ENCODE measurements around the gene NLGN3.

Gene NLGN3

DNA sequence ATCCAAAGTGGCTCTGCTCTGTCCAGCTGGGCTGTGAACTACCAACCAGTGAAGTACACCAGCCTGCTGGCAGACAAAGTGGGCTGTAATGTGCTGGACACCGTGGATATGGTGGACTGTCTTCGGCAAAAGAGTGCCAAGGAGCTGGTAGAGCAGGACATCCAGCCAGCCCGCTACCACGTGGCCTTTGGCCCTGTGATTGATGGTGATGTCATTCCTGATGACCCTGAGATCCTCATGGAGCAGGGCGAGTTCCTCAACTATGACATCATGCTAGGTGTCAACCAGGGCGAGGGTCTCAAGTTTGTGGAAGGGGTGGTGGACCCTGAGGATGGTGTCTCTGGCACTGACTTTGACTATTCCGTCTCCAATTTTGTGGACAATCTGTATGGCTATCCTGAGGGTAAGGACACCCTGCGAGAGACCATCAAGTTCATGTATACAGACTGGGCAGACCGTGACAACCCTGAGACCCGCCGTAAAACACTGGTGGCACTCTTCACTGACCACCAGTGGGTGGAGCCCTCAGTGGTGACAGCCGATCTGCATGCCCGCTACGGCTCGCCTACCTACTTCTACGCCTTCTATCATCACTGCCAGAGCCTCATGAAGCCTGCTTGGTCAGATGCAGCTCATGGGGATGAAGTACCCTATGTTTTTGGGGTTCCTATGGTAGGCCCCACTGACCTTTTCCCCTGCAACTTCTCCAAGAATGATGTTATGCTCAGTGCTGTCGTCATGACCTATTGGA lies 22.6 kb downstream of the NLGN3 start:
- no peak overlapping the region for H3K27ac ChIP-seq (ENCODE audit: insufficient read depth in 1 of 2, low read depth in 1 of 2, low read length in 2 of 2, poor library complexity in 1 of 2, severe bottlenecking in 2 of 2)
- H3K4me1 ChIP-seq (ENCODE audit: control extremely low read depth in 1 of 4, control insufficient read depth in 4 of 4, insufficient read depth in 4 of 4, low read length in 3 of 4): peaks cover 0 to 24% (median 17%) of the 10 kb centered on the region in 4 experiments
- no peaks in the 10 kb centered on the region for H3K27me3 ChIP-seq (replicated peaks in 2 of 5; ENCODE audit: control insufficient read depth in 4 of 5, insufficient read depth in 5 of 5, low read length in 4 of 5)
- peaks cover 0 to 5% (median 0%) of the 10 kb centered on the region in 4 experiments for H3K36me3 ChIP-seq (ENCODE audit: control insufficient read depth in 4 of 4, insufficient read depth in 4 of 4, low read length in 3 of 4)
- WGBS (ENCODE audit: insufficient coverage): 88% methylated on average over 15 of the region's 17 CpGs
- POLR2A ChIA-PET: no interaction called here
- DNase-seq: no peak
- no peak overlapping the region for H3K4me3 ChIP-seq (ENCODE audit: control insufficient read depth in 1 of 7, extremely low read depth in 1 of 7, insufficient read depth in 4 of 7, low read depth in 2 of 7, low read length in 6 of 7)
- CTCF ChIA-PET: no interaction called here
- no peaks in the 10 kb centered on the region for H3K9me3 ChIP-seq (ENCODE audit: control extremely low read depth in 1 of 5, control insufficient read depth in 4 of 5, insufficient read depth in 2 of 5, low read depth in 1 of 5, low read length in 4 of 5)

DNA sequence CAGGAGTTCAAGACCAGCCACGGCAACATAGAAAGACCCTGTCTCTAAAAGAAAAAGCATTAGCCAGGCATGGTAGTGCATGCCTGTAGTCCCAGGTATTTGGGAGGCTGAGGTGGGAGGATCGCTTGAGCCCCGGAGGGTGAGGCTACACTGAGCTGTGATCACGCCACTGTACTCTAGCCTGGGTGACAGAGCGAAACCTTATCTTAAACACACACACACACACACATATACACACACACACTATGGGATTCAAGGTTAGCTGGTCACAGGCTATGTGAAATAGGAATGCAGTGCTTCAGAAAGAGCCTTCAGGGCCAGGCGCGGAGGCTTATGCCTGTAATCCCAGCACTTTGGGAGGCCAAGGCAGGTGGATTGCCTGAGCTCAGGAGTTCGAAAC lies 23.5 kb downstream of the NLGN3 start:
- WGBS (ENCODE audit: insufficient coverage): 100% methylated on average over 6 of the region's 8 CpGs
- no peak overlapping the region for H3K4me3 ChIP-seq (ENCODE audit: control insufficient read depth in 1 of 7, extremely low read depth in 1 of 7, insufficient read depth in 4 of 7, low read depth in 2 of 7, low read length in 6 of 7)
- no peak overlapping the region for H3K27ac ChIP-seq (ENCODE audit: insufficient read depth in 1 of 2, low read depth in 1 of 2, low read length in 2 of 2, poor library complexity in 1 of 2, severe bottlenecking in 2 of 2)
- no peak for DNase-seq
- H3K4me1 ChIP-seq (ENCODE audit: control extremely low read depth in 1 of 4, control insufficient read depth in 4 of 4, insufficient read depth in 4 of 4, low read length in 3 of 4): peaks cover 0 to 24% (median 19%) of the 10 kb centered on the region in 4 experiments
- POLR2A ChIA-PET: no interaction called here
- CTCF ChIA-PET: interaction anchor here (1.1 kb wide), 1 partner anchor 10 kb away, joined by 5 read pairs; no protein-coding TSS in a partner anchor
- H3K9me3 ChIP-seq (ENCODE audit: control extremely low read depth in 1 of 5, control insufficient read depth in 4 of 5, insufficient read depth in 2 of 5, low read depth in 1 of 5, low read length in 4 of 5): no peaks in the 10 kb centered on the region
- H3K36me3 ChIP-seq (ENCODE audit: control insufficient read depth in 4 of 4, insufficient read depth in 4 of 4, low read length in 3 of 4): peaks cover 0 to 5% (median 0%) of the 10 kb centered on the region in 4 experiments
- no peaks in the 10 kb centered on the region for H3K27me3 ChIP-seq (replicated peaks in 2 of 5; ENCODE audit: control insufficient read depth in 4 of 5, insufficient read depth in 5 of 5, low read length in 4 of 5)

DNA sequence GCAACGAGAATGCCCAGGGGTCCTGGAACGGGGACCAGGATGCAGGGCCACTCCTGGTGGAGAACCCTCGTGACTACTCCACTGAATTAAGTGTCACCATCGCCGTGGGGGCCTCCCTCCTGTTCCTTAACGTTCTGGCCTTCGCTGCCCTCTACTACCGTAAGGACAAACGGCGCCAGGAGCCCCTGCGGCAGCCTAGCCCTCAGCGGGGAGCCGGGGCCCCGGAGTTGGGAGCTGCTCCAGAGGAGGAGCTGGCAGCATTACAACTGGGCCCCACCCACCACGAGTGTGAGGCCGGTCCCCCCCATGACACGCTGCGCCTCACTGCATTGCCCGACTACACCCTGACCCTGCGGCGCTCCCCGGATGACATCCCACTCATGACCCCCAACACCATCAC lies 24.9 kb downstream of the NLGN3 start:
- Histone ChIP-seq H3K4me3 (ENCODE audit: control insufficient read depth in 1 of 7, extremely low read depth in 1 of 7, insufficient read depth in 4 of 7, low read depth in 2 of 7, low read length in 6 of 7) (no peak overlapping the region), H3K27ac (ENCODE audit: insufficient read depth in 1 of 2, low read depth in 1 of 2, low read length in 2 of 2, poor library complexity in 1 of 2, severe bottlenecking in 2 of 2) (no peak overlapping the region), H3K9me3 (ENCODE audit: control extremely low read depth in 1 of 5, control insufficient read depth in 4 of 5, insufficient read depth in 2 of 5, low read depth in 1 of 5, low read length in 4 of 5) (no peaks in the 10 kb centered on the region), H3K27me3 (replicated peaks in 2 of 5; ENCODE audit: control insufficient read depth in 4 of 5, insufficient read depth in 5 of 5, low read length in 4 of 5) (no peaks in the 10 kb centered on the region), H3K4me1 (ENCODE audit: control extremely low read depth in 1 of 4, control insufficient read depth in 4 of 4, insufficient read depth in 4 of 4, low read length in 3 of 4) (peaks cover 0 to 24% (median 19%) of the 10 kb centered on the region in 4 experiments), H3K36me3 (ENCODE audit: control insufficient read depth in 4 of 4, insufficient read depth in 4 of 4, low read length in 3 of 4) (peaks cover 0 to 5% (median 0%) of the 10 kb centered on the region in 4 experiments)
- no peak for DNase-seq
- POLR2A ChIA-PET: no interaction called here
- WGBS (ENCODE audit: insufficient coverage): 88% methylated on average over 22 of the region's 22 CpGs
- CTCF ChIA-PET: interaction anchor here (1.5 kb wide), 1 partner anchor 9 kb away, joined by 4 read pairs; no protein-coding TSS in a partner anchor

DNA sequence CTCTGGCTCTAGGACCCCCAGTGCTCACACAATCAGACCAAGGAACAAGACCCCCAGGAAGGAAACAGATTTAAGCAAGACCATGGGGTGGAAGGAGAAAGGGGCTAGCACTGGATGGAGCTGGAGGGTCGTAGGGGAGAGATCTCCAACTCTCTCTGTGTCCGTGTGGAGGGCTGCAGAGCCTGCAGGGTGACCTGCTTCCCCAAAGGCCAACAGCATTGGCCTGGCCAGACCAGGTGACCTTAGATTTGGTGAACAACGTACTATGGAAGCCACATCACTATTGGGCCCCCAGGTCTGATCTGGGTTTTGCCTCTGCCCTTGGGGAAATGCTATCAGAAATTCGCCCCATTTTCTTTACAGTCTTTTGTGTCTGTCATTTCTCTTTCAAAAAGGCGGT lies 26.0 kb downstream of the NLGN3 start:
- H3K9me3 ChIP-seq (ENCODE audit: control extremely low read depth in 1 of 5, control insufficient read depth in 4 of 5, insufficient read depth in 2 of 5, low read depth in 1 of 5, low read length in 4 of 5): no peaks in the 10 kb centered on the region
- POLR2A ChIA-PET: no interaction called here

DNA sequence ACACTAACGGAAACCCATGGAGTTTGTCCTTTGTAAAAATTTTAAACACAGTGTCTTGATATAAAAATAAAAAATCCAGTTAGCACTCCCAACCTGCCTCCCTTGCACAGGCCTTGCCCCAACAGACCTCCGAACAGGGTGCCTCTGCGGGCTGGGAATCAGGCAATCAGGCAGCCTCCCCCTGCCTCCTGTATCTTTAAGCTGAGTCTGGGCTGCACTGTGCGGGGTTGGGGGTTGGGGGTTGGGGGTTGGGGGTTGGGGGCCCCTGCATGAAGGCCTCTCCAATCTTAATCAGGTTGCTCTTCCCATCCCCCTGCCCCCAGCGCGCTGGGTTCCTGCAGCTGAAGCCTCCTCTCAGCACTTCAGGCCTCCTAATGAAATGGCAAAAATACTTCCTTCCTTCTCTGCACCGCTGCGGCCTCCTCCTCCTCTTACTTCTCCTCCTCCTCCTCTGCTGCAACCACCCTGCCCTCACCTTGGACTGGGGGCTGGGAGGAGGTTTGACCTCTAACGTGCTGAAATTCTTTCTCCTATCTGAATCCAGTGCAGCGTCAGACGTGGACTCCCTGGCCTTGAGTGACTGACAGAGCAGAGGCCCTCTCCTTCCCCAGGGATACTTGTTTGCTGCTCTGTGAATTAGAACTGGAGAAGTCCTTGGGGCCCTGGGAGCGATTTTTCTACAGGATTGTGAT lies 26.6 kb downstream of the NLGN3 start:
- WGBS (ENCODE audit: insufficient coverage): 38% methylated on average over 6 of the region's 12 CpGs
- H3K27ac ChIP-seq (ENCODE audit: insufficient read depth in 1 of 2, low read depth in 1 of 2, low read length in 2 of 2, poor library complexity in 1 of 2, severe bottlenecking in 2 of 2): peak overlapping the region in 1 of 2 experiments; percentile 49
- H3K9me3 ChIP-seq (ENCODE audit: control extremely low read depth in 1 of 5, control insufficient read depth in 4 of 5, insufficient read depth in 2 of 5, low read depth in 1 of 5, low read length in 4 of 5): no peaks in the 10 kb centered on the region
- ChIA-PET CTCF (interaction anchor here (1.6 to 1.8 kb wide), 2 partner anchors 10 to 70 kb away, joined by 4 to 7 read pairs; no protein-coding TSS in a partner anchor), POLR2A (no interaction called here)
- H3K4me1 ChIP-seq (ENCODE audit: control extremely low read depth in 1 of 4, control insufficient read depth in 4 of 4, insufficient read depth in 4 of 4, low read length in 3 of 4): peaks cover 0 to 24% (median 19%) of the 10 kb centered on the region in 4 experiments
- peaks cover 0 to 5% (median 0%) of the 10 kb centered on the region in 4 experiments for H3K36me3 ChIP-seq (ENCODE audit: control insufficient read depth in 4 of 4, insufficient read depth in 4 of 4, low read length in 3 of 4)
- H3K4me3 ChIP-seq (ENCODE audit: control insufficient read depth in 1 of 7, extremely low read depth in 1 of 7, insufficient read depth in 4 of 7, low read depth in 2 of 7, low read length in 6 of 7): no peak overlapping the region
- H3K27me3 ChIP-seq (replicated peaks in 2 of 5; ENCODE audit: control insufficient read depth in 4 of 5, insufficient read depth in 5 of 5, low read length in 4 of 5): no peaks in the 10 kb centered on the region
- peak in 2 of 3 donors; percentile 17 to 31 for DNase-seq

More for the DNA sequence above, 26.0 kb downstream of the NLGN3 start:
- H3K27ac ChIP-seq (ENCODE audit: insufficient read depth in 1 of 2, low read depth in 1 of 2, low read length in 2 of 2, poor library complexity in 1 of 2, severe bottlenecking in 2 of 2): no peak overlapping the region
- WGBS (ENCODE audit: insufficient coverage): 66% methylated on average over 3 of the region's 5 CpGs
- CTCF ChIA-PET: interaction anchor here (1.0 to 1.8 kb wide), 4 partner anchors 8 to 69 kb away, joined by 3 to 7 read pairs (median 4); no protein-coding TSS in a partner anchor
- H3K4me1 ChIP-seq (ENCODE audit: control extremely low read depth in 1 of 4, control insufficient read depth in 4 of 4, insufficient read depth in 4 of 4, low read length in 3 of 4): peaks cover 0 to 24% (median 19%) of the 10 kb centered on the region in 4 experiments
- no peak overlapping the region for H3K4me3 ChIP-seq (ENCODE audit: control insufficient read depth in 1 of 7, extremely low read depth in 1 of 7, insufficient read depth in 4 of 7, low read depth in 2 of 7, low read length in 6 of 7)
- no peaks in the 10 kb centered on the region for H3K27me3 ChIP-seq (replicated peaks in 2 of 5; ENCODE audit: control insufficient read depth in 4 of 5, insufficient read depth in 5 of 5, low read length in 4 of 5)
- peaks cover 0 to 5% (median 0%) of the 10 kb centered on the region in 4 experiments for H3K36me3 ChIP-seq (ENCODE audit: control insufficient read depth in 4 of 4, insufficient read depth in 4 of 4, low read length in 3 of 4)
- no peak for DNase-seq

DNA sequence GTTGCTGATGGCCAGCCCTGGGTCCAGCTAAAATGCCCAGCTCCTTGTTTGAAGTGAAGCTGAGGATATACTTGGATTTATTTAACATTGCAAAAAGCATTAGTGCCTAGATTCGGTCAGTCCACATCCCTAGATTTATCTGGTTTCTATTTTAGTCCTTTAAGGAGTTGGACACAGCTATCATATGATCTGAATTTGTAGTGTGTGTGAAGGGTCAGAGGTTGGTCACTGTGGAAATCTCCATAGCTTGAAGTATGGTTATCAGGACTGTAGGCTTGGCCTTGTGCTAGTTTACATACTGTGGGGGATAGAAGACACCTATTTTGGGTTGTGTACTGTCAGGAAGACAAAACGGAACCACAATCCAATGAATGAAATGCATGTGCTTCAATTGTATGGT lies 28.8 kb downstream of the NLGN3 start:
- H3K36me3 ChIP-seq (ENCODE audit: control insufficient read depth in 4 of 4, insufficient read depth in 4 of 4, low read length in 3 of 4): no peaks in the 10 kb centered on the region
- H3K27me3 ChIP-seq (replicated peaks in 2 of 5; ENCODE audit: control insufficient read depth in 4 of 5, insufficient read depth in 5 of 5, low read length in 4 of 5): no peaks in the 10 kb centered on the region
- H3K27ac ChIP-seq (ENCODE audit: insufficient read depth in 1 of 2, low read depth in 1 of 2, low read length in 2 of 2, poor library complexity in 1 of 2, severe bottlenecking in 2 of 2): no peak overlapping the region
- H3K4me1 ChIP-seq (ENCODE audit: control extremely low read depth in 1 of 4, control insufficient read depth in 4 of 4, insufficient read depth in 4 of 4, low read length in 3 of 4): peaks cover 0 to 23% (median 15%) of the 10 kb centered on the region in 4 experiments
- no peak overlapping the region for H3K4me3 ChIP-seq (ENCODE audit: control insufficient read depth in 1 of 7, extremely low read depth in 1 of 7, insufficient read depth in 4 of 7, low read depth in 2 of 7, low read length in 6 of 7)
- no peaks in the 10 kb centered on the region for H3K9me3 ChIP-seq (ENCODE audit: control extremely low read depth in 1 of 5, control insufficient read depth in 4 of 5, insufficient read depth in 2 of 5, low read depth in 1 of 5, low read length in 4 of 5)
- ChIA-PET POLR2A (no interaction called here), CTCF (interaction anchor here (1.4 to 2.1 kb wide), 2 partner anchors 11 to 204 kb away, joined by 4 to 5 read pairs; no protein-coding TSS in a partner anchor)
- no peak for DNase-seq
- WGBS (ENCODE audit: insufficient coverage): 60% methylated on average over 1 of the region's 2 CpGs

DNA sequence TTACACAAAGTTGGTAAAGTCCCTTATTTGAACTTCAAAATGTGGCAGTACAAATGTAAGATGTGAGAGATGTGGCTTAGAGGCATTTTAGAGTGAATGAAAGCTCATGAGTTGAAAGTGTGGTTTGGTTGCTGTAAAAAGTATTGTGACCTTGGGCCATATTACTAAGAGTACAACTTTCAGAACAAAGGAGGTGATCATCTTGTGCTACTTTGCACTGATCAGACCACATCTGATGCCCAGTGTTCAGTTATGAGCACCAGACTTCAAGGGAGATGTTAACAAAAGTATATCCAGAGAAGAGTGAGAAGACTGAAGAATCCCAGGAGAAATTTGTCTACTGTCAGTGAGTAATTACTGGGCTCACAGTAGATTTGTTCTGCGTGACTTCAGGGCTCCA lies 30.2 kb downstream of the NLGN3 start:
- Histone ChIP-seq H3K27ac (ENCODE audit: insufficient read depth in 1 of 2, low read depth in 1 of 2, low read length in 2 of 2, poor library complexity in 1 of 2, severe bottlenecking in 2 of 2) (no peak overlapping the region), H3K4me1 (ENCODE audit: control extremely low read depth in 1 of 4, control insufficient read depth in 4 of 4, insufficient read depth in 4 of 4, low read length in 3 of 4) (peaks cover 0 to 23% (median 15%) of the 10 kb centered on the region in 4 experiments), H3K36me3 (ENCODE audit: control insufficient read depth in 4 of 4, insufficient read depth in 4 of 4, low read length in 3 of 4) (no peaks in the 10 kb centered on the region), H3K4me3 (ENCODE audit: control insufficient read depth in 1 of 7, extremely low read depth in 1 of 7, insufficient read depth in 4 of 7, low read depth in 2 of 7, low read length in 6 of 7) (no peak overlapping the region), H3K9me3 (ENCODE audit: control extremely low read depth in 1 of 5, control insufficient read depth in 4 of 5, insufficient read depth in 2 of 5, low read depth in 1 of 5, low read length in 4 of 5) (no peaks in the 10 kb centered on the region), H3K27me3 (replicated peaks in 2 of 5; ENCODE audit: control insufficient read depth in 4 of 5, insufficient read depth in 5 of 5, low read length in 4 of 5) (no peaks in the 10 kb centered on the region)
- no peak for DNase-seq
- WGBS (ENCODE audit: insufficient coverage): 50% methylated on average over 1 of the region's 1 CpG
- POLR2A ChIA-PET: no interaction called here
- CTCF ChIA-PET: interaction anchor here (1.0 kb wide), 1 partner anchor 12 kb away, joined by 3 read pairs; no protein-coding TSS in a partner anchor
